ENCODE data around the gene CCL28.
"Not testable (repeated sequence)": the region's sequence is repeated elsewhere in the genome, so short reads cannot be mapped to it uniquely, and the experiment has no call there.

CCL28 gene, protein sequence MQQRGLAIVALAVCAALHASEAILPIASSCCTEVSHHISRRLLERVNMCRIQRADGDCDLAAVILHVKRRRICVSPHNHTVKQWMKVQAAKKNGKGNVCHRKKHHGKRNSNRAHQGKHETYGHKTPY

DNA sequence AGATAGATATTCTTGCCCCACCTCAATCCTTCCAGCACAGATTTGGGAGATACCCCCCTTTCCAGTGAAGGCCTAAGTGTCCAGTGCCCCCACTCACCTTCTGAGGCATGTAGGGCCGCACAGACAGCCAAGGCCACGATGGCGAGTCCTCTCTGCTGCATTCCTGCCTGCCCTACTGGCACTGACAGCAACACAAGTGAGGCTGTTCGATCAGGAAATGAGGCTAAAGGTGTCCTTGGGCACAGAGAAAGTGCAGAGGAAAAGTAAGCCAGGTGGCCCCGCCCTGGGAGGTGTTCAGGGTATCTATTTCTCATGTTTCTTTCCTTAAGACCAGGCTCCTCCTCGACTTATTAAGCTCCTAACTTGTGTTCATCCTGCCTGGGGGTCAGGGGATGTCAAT is at the start of gene CCL28:
Gene CCL28, minus strand, starts transcription at position 236 of the 400 bp plus-strand sequence. Its CDS starts 75 bp downstream, at position 161.
- no peak for DNase-seq (ENCODE audit: low read depth)

DNA sequence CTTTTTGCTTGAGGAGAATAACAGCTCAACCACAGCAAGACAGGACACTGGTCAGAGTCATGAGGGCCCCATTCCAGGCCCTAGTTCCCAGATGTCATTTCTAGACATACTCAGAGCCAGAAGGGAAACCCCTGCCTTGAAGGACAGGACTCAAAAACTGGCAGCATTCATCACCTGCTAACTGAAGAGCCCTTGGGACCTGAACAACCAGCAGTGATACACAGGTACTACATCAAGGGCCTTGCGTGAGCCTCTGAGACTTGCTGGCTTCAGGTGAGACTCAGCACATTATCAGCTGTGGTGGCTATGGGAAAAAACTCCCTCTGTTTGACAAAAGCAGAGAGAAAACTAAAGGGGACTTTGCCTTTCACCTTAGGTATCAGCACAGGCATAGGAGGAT is 48.9 kb upstream of the CCL28 start:
- DNase-seq (ENCODE audit: low read depth) = no peak

DNA sequence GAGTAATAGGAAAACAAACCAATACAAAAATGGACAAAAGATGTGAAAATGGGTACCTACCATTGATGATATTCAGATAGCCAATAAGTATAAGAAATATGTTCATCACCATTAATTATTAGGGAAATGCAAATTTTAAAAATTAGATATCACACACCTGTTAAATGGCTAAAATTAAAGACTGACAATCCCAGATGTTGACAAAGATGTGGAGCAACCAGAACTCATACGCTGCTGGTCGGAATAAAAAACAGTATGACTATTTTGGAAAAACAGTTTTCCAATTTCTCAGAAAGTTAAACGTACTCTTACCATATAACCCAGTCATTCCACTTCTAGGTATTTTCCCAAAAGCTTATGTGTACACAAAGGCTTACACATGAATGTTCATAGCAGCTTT is 44.4 kb upstream of the CCL28 start:
- DNase-seq (ENCODE audit: low read depth) = no peak

DNA sequence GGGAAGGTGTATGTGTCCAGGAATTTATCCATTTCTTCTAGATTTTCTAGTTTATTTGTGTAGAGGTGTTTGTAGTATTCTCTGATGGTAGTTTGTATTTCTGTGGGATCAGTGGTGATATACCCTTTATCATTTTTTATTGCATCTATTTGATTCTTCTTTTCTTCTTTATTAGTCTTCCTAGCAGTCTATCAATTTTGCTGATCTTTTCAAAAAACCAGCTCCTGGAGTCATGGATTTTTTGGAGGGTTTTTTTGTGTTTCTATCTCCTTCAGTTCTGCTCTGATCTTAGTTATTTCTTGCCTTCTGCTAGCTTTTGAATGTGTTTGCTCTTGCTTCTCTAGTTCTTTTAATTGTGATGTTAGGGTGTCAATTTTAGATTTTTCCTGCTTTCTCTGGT is 29.4 kb upstream of the CCL28 start:
- not testable (repeated sequence) for DNase-seq (ENCODE audit: low read depth)

DNA sequence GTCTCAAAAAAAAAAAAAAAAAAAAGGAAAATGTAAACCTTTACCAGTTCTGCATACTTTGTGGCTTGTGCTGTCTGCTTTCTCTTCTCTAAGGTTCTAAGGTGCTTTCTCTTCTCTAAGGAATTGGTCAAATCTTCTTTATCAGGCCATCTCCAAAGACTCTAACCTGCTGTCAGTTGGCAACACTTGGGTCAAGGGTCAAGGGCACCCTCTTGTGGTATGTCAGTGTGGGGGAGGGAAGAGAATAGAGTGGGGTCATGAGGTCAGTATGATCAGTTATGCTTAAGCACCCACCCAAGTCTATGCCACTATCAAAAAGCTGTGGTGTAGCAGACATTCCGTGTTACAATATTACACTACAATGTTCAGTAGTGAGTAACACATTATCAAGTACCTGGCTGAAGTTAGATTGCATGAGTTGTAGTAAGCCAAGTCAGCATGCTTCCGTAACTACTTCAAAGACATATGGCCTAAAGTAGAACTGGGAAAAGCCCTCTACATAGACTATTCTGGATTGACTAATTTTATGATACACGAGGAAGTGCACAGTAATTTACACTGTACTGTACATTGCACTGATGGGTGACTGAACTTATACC is 25.0 kb upstream of the CCL28 start:
- DNase-seq (ENCODE audit: low read depth) = no peak

DNA sequence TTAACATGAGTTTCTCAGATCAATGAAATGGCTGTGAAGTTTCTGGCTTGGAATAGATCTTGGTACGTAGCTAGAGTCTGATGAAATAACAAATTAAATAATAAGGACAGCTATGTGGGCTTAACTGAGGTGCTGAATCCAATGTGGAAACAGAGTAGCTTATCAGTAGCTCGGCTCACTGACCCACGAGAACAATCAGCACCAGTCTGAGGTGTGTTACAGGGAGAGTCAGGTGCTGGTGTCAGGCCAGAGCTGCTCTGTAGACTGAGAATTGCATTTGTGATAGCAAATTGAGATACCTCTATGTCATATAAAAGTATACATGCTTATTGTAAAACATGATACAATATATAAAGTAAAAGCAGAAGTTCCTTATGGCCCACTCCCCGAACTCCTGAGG is 21.2 kb upstream of the CCL28 start:
- no peak for DNase-seq (ENCODE audit: low read depth)

DNA sequence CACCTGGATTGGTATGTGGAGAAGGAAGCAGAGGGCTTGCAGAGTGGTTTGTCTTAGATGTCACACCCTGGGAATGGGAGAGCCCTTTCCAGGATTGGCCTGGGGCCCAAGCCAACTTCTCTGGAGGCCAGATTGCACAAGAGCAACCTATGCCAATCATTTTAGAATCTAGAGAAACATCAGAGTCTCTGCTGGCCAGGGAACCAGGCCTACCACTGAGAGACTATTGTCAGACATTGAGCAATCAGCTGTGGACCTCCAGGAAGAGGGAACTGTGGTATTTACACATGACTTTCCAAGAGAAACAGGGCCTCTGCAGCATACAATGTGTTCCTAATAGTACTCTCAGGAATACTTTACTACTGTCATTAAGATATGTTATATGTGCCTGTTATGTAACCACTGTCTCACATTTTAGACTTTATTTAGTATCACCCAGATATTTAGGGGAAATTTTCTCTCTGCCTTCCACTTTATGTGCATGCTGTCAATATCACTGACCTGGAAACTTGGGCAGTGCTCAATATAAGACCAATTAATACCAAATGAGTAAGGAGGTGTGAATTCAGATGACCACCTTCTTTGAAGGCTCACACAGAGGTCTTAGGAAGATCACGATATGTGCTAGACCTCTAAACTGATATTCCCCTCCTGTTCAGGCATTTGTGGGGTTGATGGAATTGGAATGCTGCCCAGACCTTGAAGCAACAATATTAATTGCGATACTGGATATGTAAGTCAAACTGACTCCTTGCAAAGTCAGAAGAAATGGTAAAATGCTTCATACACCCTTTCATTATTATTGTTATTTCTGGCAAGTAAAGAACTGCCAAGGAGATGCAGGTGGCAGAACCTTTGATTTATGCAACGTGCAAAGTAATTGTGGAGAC is 20.5 kb upstream of the CCL28 start:
- DNase-seq (ENCODE audit: low read depth) = no peak

DNA sequence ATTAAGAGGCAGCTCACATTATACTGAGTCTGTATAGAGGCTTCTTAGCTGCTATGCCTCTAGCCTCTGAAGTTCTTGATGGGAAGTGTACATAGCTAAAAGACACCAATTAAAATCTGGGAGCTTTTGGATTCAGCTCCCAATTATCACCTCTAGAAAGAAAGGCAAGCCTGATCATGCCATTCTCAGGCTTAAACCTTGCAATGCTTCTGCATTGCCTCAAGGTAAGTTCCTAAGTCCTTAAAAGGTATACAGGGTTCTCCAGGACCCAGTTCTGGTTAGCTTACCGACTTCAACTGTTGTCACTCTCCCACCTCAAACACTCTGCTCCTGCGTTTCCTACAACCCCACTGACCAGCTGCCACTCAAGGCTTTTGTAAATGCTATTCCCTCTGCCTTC is 17.5 kb upstream of the CCL28 start:
- no peak for DNase-seq (ENCODE audit: low read depth)

DNA sequence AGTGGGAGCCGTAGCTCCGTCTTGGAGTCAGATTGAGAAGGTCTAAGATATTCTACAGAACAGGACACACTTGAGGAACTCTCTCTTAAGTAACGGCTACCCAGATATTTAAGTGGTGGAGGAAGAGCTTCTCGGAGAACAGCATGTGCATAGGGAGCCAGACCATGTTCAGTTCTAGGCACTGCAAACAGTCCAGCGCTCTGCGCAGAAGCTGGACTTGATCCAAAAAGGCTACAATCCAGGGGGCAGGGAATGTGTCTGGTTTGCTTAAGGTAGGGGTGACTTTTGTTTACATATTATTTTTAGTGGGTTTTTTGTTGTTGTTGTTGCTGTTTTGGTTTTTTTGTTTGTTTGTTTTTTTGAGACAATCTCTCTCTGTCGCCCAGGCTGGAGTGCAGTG is 16.8 kb upstream of the CCL28 start:
- DNase-seq (ENCODE audit: low read depth) = no peak

DNA sequence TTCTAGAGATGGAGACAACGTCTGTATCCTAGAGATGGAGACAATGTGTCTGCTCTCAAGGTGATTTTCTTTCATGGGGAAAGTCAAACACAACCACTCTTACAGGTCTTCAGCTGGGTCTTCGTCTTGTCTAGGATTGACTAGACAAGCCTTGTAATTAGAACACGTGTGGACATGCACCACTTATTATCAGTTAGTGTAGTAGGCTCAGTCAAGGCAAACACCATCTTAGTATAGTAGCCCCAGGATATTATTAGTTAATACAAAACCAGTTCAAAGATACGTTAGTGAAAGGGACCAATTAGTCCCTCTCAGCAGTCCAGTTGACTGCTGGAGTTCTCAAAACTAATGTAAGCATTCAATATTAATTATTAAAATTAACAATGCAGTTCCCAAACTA is 15.1 kb upstream of the CCL28 start:
- DNase-seq (ENCODE audit: low read depth) = no peak

DNA sequence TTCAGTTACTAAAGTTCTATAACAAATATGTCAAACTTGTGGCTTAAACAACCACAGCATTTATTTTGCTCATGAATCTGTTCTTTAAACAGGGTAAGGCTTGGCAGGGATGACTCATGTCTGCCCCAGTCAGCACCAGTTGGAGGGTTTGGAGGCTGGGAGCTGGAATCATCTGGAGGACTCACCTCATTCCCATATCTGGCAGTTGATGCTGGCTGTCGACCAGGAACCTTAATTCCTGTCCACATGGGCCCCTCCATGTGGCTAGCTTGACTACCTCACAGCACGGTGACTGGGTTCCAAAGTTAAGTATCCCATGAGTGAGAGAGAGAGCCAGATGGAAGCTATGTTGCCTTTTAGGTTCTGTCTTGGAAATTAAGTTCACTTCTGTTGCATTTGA is 13.8 kb upstream of the CCL28 start:
- no peak for DNase-seq (ENCODE audit: low read depth)

DNA sequence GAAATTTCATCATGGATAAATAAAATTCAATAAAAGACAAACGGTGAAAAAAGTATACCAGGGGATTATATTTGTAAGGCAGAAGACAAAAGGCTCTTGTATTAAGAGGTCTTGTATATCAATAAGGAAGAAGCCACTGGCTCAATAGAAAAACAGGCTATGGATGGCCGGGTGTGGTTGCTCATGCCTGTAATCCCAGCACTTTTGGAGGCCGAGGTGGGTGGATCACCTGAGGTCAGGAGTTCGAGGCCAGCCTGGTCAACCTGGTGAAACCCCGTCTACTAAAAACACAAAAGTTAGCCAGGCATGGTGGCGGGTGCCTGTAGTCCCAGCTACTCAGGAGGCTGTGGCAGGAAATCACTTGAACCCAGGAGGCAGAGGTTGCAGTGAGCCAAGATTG is 10.9 kb upstream of the CCL28 start:
- not testable (repeated sequence) for DNase-seq (ENCODE audit: low read depth)

DNA sequence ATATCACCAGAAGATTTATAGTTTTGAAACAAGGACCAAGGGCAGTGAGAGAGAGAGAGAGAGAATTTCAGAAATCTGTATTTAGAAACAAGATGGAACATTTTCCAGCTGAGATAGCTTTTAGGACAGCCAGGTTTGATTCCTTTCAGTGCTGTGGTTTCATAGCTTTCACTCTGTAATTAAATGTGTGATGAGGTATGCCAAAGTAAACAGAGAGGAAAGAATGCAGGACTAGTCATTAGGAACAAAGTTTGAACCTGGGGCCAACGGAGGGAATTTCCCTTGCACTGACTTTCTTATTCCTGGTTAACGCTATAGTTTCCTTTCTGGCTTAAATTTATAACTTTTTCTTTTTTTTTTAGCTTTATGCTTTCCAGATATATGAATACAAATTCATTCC is 10.0 kb upstream of the CCL28 start:
- no peak for DNase-seq (ENCODE audit: low read depth)

DNA sequence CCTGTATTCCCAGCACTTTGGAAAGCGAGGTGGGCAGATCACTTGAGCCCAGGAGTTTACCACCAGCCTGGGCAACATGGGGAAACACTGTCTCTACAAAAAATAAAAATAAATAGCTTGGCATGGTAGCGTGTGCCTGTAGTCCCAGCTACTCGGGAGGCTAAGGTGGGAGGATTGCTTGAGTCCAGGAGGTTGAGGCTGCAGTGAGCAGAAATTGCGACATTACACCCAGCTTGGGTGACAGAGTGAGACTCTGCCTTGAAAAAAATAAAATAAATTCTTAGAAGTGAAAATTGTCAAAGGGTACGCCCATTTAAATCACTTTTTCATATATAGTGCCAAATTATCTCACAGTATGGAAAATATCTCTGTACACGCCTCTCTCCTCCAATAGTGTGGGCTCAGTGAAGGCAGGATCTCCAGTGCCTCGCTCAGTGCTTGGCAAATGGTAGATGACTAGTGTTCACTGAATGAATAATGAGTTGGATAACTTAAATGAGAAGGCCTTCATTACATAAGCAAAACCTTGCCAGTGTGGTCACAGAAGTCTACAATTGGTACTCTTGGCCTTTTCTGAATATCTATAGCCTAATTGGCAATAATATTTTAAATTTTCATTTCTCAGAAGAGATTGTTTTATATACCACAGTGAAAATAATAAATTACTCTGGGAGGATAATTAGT is 9.4 kb upstream of the CCL28 start:
- no peak for DNase-seq (ENCODE audit: low read depth)

DNA sequence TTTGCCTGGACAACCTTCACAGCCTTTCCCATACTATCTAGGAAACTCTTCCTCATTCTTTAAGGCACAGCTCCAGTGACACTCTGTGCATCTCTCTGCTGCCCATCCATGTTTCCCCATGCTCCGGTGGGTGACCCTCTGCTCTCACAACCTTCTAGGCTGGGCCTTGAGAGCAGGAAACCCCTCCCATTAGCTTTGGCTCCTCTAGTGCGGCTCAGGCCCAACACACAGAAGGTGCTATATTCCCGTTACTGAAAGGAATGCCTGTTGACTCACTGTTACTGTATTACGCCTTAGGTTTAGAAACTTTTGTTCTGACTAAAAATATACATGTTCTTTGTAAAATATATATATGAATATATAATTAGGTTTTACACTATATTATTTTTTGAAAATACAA is 8.1 kb upstream of the CCL28 start:
- no peak for DNase-seq (ENCODE audit: low read depth)

DNA sequence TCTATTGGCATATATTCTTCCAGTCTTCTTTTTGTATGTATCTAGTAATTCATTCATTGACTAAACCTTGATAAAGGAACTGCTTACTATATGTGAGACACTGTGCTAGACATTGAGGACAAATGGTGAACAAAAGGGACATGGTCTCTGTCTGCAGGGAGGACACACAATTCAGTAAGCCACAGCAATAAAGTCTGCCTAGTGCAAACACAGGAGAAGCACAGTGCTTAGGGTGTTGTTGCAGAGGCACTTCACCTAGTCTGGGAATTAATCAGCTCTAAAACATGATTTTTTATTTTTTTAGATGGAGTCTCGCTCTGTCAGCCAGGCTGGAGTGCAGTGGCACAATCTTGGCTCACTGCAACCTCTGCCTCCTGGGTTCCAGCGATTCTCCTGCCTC is 6.4 kb upstream of the CCL28 start:
- no peak for DNase-seq (ENCODE audit: low read depth)

DNA sequence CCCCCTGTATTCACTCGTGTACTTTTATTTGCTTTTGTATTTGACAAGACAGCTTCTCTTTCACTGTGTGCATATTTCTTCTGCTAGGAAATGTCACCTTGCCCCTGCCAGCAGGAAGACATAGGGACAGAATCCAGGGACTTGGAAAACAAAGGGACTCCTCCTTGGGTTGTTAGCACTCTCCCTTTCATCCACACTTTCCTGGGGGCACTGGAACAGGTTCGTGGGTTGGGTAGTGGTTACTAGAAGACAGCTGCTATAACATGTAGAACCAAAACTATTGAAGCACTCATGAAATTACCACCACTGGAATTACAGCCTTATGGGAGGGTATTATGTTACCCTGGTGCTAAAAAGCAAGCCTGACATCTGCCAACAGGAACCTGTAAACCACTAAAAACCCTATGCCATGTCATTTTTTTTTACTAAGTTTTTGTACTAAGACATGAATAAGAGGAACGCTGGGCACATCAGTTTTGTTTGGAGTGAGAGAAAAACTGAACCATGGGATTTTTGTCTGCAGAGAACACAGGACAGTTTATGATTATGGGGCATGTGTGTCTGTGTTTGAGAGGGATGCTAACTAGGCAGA is 4.7 kb upstream of the CCL28 start:
- DNase-seq (ENCODE audit: low read depth) = no peak

DNA sequence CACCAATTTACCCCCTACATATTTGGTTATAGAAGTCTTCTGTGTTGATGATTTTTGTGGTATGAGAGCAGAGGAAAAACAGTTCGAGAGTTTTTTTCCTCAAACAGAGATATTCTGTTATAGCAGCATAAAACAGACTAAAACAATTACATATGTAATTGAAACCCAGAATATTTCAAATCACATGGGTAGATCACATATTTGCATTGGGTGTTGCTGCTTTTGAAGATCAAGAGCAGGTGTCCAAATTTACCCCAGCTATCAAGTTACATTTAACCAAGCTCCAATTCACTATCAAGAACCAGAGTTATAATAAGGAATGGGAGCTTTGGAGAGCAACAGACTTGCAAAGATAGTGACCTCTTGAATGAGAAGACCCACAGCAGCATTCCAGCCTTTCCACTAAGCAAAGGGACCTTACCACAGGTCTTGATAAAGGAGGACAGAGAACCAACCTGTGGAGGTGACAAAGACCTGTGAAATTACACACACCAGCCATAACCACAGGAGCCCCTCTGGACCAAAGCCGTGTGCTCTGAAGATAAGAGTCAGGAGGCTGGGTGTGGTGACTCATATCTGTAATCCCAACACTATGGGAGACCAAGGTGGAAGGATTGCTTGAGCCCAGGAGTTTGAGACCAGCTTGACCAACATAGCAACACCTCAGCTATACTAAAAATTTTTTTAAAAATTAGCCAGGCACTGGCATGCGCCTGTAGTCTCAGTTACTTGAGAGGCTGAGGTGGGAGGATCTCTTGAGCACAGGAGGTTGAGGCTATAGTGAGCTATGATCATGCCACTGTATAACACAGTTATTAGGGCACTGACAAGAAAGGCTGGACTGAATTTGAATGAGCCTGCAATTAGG is 4.0 kb upstream of the CCL28 start:
- DNase-seq (ENCODE audit: low read depth) = no peak

DNA sequence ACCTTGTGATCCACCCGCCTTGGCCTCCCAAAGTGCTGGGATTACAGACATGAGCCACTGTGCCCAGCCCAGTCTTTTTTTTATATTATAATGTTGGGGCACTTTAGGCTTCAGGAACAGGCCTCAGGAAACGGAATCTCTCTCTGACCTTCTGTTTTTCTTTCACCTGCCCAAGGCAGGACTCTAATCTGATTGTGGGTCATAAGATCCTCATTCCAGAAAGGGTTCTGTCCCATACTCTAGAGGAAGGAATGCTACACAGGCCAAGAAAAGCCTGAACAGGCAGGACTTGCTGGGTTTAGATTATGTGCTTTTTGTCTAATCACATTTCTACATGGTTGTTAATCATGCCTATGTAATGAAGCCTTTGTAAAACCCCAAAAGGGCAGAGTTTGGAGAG is 1.8 kb upstream of the CCL28 start:
- no peak for DNase-seq (ENCODE audit: low read depth)

DNA sequence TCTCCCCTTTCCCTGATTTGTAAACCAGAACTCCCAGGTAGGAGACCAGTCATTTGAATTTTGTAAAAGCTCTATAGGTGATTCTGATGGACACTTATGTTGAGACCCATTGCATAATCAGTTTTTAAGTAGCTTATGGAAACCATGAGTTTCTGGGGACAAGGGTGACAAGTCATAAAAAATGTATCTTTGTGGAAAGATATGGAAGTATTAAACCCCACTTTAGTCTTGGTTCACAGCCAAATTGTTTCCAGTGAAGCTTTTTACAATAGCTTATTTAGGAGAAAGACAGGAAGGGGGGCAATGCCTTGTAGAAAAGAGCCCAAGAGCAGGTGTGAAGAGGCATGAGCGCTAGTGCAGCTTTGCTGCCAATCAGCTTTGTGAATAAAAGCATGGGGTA is 453 bp upstream of the CCL28 start:
- DNase-seq (ENCODE audit: low read depth) = no peak

DNA sequence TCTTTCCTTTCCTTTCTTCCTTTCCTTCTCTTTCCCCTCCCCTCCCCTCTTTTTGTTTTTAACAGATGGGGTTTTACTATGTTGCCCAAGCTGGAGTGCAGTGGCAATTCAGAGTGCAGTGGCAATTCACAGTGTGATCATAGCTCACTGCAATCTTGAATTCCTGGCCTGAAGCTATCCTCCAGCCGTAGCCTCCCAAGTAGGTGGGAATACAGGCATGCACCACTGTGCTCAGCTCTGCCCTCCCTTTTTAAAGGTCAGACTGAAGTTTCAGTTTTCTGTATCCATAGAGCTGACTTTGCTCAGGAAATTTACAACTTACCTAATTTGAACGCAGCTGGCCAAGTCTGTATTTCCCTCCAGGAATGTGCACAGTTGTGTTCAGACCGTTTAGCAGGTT is 696 bp downstream of the CCL28 start:
- no peak for DNase-seq (ENCODE audit: low read depth)

DNA sequence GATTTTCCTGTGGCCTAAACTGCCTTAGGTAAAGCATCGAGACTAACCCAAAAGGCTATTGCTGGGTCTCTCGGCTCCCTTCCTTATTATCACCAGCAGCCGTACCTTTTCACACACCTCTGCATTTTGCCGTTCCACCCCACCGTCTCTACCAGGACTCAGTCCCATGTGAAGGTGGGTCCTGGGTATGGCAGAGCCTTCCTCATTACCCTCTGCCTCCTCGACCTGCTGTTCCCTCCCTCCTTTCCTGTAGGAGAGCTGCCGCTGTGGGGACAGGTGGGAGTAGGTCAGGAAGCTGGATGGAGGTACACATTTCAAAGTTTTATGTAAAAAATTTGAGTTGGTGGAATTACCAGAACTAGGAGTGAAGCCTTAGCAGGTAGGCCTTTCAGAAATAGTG is 1.8 kb downstream of the CCL28 start:
- no peak for DNase-seq (ENCODE audit: low read depth)
